DND-41 (cell line): Measurements from ENCODE around the gene NBEA.

Source experiments
- ATAC-seq: fragments of 200-7000 bp; cut with Tn5 transposase; 3 replicates; pipeline ENCODE4 v1.9.1; 2021; ENCODE audit warnings: low read depth; ENCODE audit not compliant: insufficient read depth
- DNase-seq: peaks from one replicate; pipeline ENCODE4 v3.0.0-alpha.2; 2020
- H2AFZ ChIP-seq: 2 replicates; pipeline ENCODE4 v1.6.0; 2012; ENCODE audit warnings: low read depth, low read length
- H3K27ac ChIP-seq: 2 replicates; pipeline ENCODE4 v1.5.1; 2012; ENCODE audit warnings: low read length, inconsistent platforms
- H3K27me3 ChIP-seq: fragments of 200-600 bp; sonication (generic); 2 replicates; pipeline ENCODE4 v1.6.0; 2012; ENCODE audit warnings: low read length, mild to moderate bottlenecking, inconsistent platforms; ENCODE audit not compliant: insufficient read depth, poor library complexity
- H3K36me3 ChIP-seq: 2 replicates; pipeline ENCODE4 v1.5.1; 2012; ENCODE audit warnings: low read length, inconsistent platforms; ENCODE audit not compliant: insufficient read depth
- H3K4me1 ChIP-seq: 2 replicates; pipeline ENCODE4 v1.5.1; 2012; ENCODE audit warnings: mild to moderate bottlenecking, low read length; ENCODE audit not compliant: insufficient read depth
- H3K4me2 ChIP-seq: 2 replicates; pipeline ENCODE4 v1.6.0; 2012; ENCODE audit warnings: mild to moderate bottlenecking, moderate library complexity, low read length, inconsistent platforms; ENCODE audit not compliant: insufficient read depth
- H3K4me3 ChIP-seq, 2 experiments: fragments of 200-600 bp in 1 of 2; shearing (Covaris generic) in 1 of 2; 2 replicates each; pipeline ENCODE4 v1.5.1; 2012 to 2016; ENCODE audit warnings: inconsistent platforms in 2 of 2, low read length in 2 of 2, mild to moderate bottlenecking in 2 of 2, low read depth in 1 of 2, moderate library complexity in 1 of 2
- H3K79me2 ChIP-seq: 2 replicates; pipeline ENCODE4 v1.6.0; 2012; ENCODE audit warnings: low read length, inconsistent platforms; ENCODE audit not compliant: insufficient read depth
- H3K9ac ChIP-seq: 2 replicates; pipeline ENCODE4 v1.6.0; 2012; ENCODE audit warnings: low read depth, mild to moderate bottlenecking, inconsistent platforms, low read length, moderate library complexity
- H3K9me3 ChIP-seq: 2 replicates; pipeline ENCODE4 v1.5.1; 2012; ENCODE audit warnings: low read length, moderate library complexity, mild to moderate bottlenecking, inconsistent platforms; ENCODE audit not compliant: insufficient read depth, severe bottlenecking
- H4K20me1 ChIP-seq: 2 replicates; pipeline ENCODE4 v1.6.0; 2012; ENCODE audit warnings: low read length; ENCODE audit not compliant: insufficient read depth
- EZH2 ChIP-seq: IDR thresholded peaks from 3 replicates; pipeline ENCODE4 v1.6.1; 2012; ENCODE audit warnings: borderline replicate concordance, low read depth, mild to moderate bottlenecking, moderate library complexity, low read length, inconsistent platforms; ENCODE audit not compliant: severe bottlenecking
- TF ChIP-seq, protein P1 (sequence below): IDR thresholded peaks from 2 replicates; pipeline ENCODE4 v1.5.1; 2012; ENCODE audit warnings: borderline replicate concordance, low read length, moderate library complexity, mild to moderate bottlenecking; ENCODE audit not compliant: poor library complexity, severe bottlenecking; ENCODE audit errors: extremely low read depth

Gene NBEA

GRCh38 chr13:35502456-35502855, 560.4 kb downstream of the NBEA start:
- no peak for ATAC-seq
- no peak overlapping the region for H3K9ac ChIP-seq
- H3K27ac ChIP-seq, result no peak overlapping the region
- H3K27me3 ChIP-seq, result no peaks in the 10 kb centered on the region
- H3K9me3 ChIP-seq, result no peaks in the 10 kb centered on the region
- H3K36me3 ChIP-seq, result no peaks in the 10 kb centered on the region
- no peak overlapping the region for H3K4me3 ChIP-seq
- no peaks in the 10 kb centered on the region for H3K4me1 ChIP-seq
- no peaks in the 10 kb centered on the region for H4K20me1 ChIP-seq
- no peak for DNase-seq
- no peak overlapping the region for H2AFZ ChIP-seq
- no peak for TF ChIP-seq EZH2
- TF ChIP-seq, protein P1, sequence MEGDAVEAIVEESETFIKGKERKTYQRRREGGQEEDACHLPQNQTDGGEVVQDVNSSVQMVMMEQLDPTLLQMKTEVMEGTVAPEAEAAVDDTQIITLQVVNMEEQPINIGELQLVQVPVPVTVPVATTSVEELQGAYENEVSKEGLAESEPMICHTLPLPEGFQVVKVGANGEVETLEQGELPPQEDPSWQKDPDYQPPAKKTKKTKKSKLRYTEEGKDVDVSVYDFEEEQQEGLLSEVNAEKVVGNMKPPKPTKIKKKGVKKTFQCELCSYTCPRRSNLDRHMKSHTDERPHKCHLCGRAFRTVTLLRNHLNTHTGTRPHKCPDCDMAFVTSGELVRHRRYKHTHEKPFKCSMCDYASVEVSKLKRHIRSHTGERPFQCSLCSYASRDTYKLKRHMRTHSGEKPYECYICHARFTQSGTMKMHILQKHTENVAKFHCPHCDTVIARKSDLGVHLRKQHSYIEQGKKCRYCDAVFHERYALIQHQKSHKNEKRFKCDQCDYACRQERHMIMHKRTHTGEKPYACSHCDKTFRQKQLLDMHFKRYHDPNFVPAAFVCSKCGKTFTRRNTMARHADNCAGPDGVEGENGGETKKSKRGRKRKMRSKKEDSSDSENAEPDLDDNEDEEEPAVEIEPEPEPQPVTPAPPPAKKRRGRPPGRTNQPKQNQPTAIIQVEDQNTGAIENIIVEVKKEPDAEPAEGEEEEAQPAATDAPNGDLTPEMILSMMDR, result no peak
- no peaks in the 10 kb centered on the region for H3K79me2 ChIP-seq
- H3K4me2 ChIP-seq, result no peak overlapping the region

DNA sequence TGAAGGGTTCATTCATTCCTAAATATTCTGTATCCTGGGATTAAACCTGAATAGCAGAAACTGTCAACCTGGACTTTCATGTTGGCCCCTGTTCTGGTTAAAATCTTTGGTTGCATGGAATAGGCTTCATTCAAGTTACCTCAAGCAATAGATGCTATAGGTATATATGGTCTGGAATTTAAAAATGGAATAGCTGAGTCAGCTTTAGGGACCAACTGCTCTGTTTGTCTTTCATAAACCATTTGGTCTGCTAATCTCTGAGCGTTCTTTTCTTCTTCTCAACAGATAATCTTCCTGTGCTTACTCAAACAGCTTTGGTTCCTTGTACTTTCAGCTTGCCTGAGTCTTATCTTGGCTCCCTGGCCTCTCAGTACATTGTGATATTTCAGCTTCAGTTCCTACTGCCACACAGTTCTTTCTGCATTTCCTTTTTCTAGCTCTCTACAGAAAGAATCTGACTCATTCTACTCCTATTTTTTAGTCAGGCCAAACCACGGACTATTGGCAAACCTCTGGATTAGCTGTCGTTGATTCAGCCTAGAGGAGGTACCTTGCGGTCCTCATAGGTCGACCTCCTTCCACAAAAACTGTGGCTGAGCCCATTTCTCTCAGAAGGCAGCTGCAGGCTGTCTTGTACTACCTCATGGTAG, 570.3 kb downstream of the NBEA start:
- DNase-seq, result no peak

DNA sequence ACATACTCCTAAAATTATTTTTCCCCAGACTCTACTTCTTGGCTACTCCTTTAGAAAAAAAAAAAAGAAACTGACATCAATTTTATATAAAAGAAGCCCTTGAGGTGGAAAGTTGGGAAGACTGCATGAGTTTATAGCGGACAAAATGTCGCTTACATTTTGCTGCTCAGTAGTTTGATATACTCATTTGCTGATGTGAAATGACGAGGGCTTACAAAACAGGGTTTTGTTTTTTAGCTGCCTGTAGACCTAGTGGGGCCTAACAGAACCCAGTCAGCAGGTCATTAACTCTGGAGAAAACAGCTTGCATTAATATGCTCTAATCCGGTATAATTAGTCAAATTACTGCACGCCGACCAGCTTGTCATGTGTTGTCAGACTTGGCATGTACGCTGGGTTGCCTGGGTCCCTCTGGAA, 572.0 kb downstream of the NBEA start:
- no peaks in the 10 kb centered on the region for H4K20me1 ChIP-seq
- H3K27me3 ChIP-seq, result no peaks in the 10 kb centered on the region
- H3K4me3 ChIP-seq, result no peak overlapping the region
- DNase-seq (no peak), ATAC-seq (no peak)
- no peak overlapping the region for H3K9ac ChIP-seq
- TF ChIP-seq, protein P1, result no peak
- no peak for TF ChIP-seq EZH2
- no peak overlapping the region for H3K4me2 ChIP-seq
- H3K27ac ChIP-seq, result no peak overlapping the region
- no peaks in the 10 kb centered on the region for H3K36me3 ChIP-seq
- H3K9me3 ChIP-seq, result no peaks in the 10 kb centered on the region
- H2AFZ ChIP-seq, result no peak overlapping the region
- no peaks in the 10 kb centered on the region for H3K4me1 ChIP-seq
- H3K79me2 ChIP-seq, result no peaks in the 10 kb centered on the region

More for the DNA sequence above, 570.3 kb downstream of the NBEA start:
- no peaks in the 10 kb centered on the region for H3K36me3 ChIP-seq
- H3K9ac ChIP-seq, result no peak overlapping the region
- no peaks in the 10 kb centered on the region for H3K79me2 ChIP-seq
- no peak for TF ChIP-seq EZH2
- TF ChIP-seq, protein P1, result no peak
- H3K4me3 ChIP-seq, result no peak overlapping the region
- no peak overlapping the region for H2AFZ ChIP-seq
- H3K27ac ChIP-seq, result no peak overlapping the region
- no peaks in the 10 kb centered on the region for H4K20me1 ChIP-seq
- no peaks in the 10 kb centered on the region for H3K9me3 ChIP-seq
- ATAC-seq, result no peak
- no peaks in the 10 kb centered on the region for H3K4me1 ChIP-seq
- H3K27me3 ChIP-seq, result no peaks in the 10 kb centered on the region
- H3K4me2 ChIP-seq, result no peak overlapping the region
